Sciatic nerve (tissue), 2 donors: ENCODE measurements around the gene PRLR. TPM values are rescaled to one million over a fixed set of nuclear protein-coding genes. Genes with fewer than 3 reads are reported as not detected.

ENCODE experiments used
- ATAC-seq: fragments of 200-7000 bp; cut with Tn5 transposase; one replicate; pipeline ENCODE4 v1.9.1; 2020; ENCODE audit warnings: mild to moderate bottlenecking, moderate library complexity
- DNase-seq: peaks from one replicate; pipeline ENCODE4 v3.0.0-alpha.2; 2020; ENCODE audit warnings: low spot score
- intact Hi-C: fragments of 100-400 bp; cut with DNase I; formaldehyde crosslinking; loops from one replicate; pipeline ENCODE4 v1.14.2; 2022
- total RNA-seq: library from RNA; stranded (reverse); fragmentation: NEBNext Ultra II Directional; extraction: Animal tissue kit (Norgen Biotek cat#: 25700); gene quantifications from one replicate; pipeline ENCODE4 v1.2.1, GENCODE V29; 2021
- donor health status: DM: no; HTN: no; CAD: no.
- donor health status: DM: no; HTN: no; CAD: no.

PRLR gene
- total RNA-seq, 1 donor from 2014 or later: 1.9 TPM

GRCh38 chr5:35172533-35172932 lies 57.8 kb downstream of the PRLR start:
- no peak for DNase-seq
- intact Hi-C loops: no loop called here
- ATAC-seq: no peak

GRCh38 chr5:35171991-35172390 lies 58.3 kb downstream of the PRLR start:
- ATAC-seq (no peak), DNase-seq (no peak)
- intact Hi-C loops: no loop called here

DNA sequence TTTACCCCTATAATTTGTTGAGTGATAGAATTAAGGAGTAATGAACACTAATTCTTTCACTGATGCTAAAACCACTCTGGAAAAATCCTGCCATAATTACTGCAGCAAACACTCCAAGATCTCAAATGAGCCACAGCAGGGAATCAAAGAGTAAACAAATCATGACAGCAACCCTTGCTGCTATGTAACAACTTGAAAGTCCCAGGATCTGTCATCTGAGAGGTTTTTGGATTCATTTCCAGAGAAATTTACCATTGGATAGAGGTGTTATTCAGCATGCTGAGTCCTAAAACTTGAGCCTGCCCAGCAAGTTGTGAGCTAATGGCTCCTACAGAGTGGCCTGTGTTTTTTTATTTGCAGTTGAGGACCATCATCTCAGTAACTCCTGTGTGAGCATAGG lies 59.2 kb downstream of the PRLR start:
- no peak for DNase-seq
- no peak for ATAC-seq
- intact Hi-C loops: no loop called here

- intact Hi-C loops: no loop called here
- no peak for ATAC-seq
- no peak for DNase-seq
These were observed 64.2 kb downstream of the PRLR start for GRCh38 chr5:35166043-35166442.

DNA sequence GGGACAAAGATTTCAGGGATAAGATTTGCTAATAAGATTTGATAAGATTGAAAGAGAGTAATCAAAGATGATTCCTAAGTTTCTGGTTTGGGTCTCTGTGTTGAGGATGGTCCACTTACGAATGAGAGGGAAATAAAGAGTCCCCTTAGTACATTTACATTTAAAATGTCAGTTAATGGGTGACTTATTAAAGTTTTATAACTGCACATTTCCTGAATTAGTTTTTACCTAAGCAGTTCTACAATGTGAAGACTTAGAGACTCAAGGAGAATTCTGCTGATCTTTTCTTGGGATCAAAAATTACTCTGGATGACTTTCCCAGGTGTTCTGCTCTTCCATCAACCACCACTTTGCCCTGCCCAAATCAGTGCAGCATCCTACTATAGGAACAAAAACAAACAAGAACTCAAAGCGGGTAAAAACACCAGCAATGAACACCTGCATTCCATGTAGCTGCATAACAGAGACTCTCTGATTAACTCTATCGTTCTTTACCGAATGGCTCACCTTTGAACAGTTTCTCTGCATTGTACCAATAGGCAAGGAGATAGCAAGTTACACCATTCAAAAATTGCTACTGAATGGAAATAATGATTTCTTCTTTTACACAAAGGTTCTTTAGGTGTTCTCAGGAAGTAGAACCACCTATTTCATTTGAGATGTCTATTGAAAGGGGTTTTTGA lies 65.3 kb downstream of the PRLR start:
- intact Hi-C loops: no loop called here
- DNase-seq (no peak), ATAC-seq (no peak)

DNA sequence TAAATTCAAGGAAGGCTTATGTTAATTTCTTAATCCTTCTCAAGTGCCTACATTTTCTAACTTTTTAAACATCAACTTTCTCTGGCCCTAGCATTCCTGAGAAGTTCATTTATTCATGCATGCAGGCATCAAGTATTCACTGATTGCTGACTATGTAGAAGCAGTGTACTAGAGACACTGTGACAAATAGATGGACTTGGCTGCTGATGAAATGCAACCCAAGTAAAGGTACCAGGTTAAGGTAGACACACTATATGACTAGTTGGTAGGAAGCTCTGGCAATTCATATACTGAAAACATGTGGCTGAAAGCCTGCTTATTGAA lies 66.6 kb downstream of the PRLR start:
- DNase-seq (no peak), ATAC-seq (no peak)
- intact Hi-C loops: no loop called here

DNA sequence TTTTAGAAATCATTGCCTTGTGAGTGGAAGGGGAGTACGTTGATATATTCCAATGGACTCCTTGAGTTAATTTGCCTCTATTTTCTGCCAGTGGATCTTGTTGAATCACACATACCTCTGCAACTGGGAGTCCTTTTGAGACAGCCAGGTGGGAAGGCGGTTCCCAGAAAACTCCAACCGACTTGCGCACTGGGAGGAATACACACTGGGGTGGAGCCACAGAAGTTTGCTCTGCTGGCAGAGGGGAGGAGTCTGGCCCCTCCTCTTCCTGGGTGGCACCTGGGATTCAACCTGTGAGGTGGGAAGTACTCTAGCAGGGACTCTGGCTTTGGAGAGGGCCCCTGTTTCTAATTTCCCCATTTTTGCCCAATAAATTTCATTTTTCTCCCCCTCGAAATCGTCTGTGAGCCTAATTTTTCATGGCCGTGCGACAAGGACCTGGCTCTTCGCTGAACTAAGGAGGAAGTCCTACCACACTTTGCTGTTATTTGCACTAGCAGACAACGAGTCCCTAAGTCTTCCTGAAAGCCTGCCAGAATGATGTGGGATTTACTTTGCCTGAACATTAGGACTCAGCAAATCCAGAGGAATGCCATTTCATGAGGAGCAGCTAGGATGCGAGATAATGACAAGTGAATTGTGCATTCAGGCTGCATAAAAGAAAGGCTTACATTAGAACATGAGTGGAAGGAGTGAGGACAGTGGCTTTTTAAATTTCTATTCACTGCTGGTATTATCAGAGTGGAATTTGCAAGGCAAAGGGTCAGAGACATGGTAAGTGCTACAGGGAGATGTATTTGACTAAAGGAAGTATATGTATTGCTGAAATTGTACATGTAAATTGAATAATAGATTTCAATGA lies 67.2 kb downstream of the PRLR start:
- no peak for ATAC-seq
- intact Hi-C loops: no loop called here
- DNase-seq: no peak

GRCh38 chr5:35161652-35162273 lies 68.5 kb downstream of the PRLR start:
- DNase-seq (no peak), ATAC-seq (peak; percentile 74)
- intact Hi-C loops: no loop called here

- ATAC-seq: no peak
- intact Hi-C loops: no loop called here
These were observed 69.7 kb downstream of the PRLR start for GRCh38 chr5:35160486-35161116.

DNA sequence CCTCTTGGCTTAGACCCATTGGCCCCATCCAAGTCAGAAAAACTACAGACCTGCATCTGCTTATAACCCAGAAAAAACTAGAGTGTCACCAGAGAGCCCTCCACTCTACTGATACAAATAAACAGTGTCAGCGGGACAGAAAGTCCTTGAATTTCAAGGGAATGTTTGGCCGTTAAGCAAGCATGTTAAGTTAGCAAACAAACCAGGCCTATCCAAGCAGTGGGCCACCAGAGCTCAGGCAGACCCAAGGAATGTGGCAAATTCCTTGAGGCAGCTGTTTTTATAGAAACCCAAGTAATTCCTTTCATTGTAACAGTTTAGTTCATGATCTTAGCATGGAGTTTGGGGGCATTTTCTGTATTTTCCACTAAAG lies 70.9 kb downstream of the PRLR start:
- ATAC-seq (peak; percentile 68), DNase-seq (no peak)
- intact Hi-C loops: no loop called here

More at GRCh38 chr5:35160486-35161116, 69.7 kb downstream of the PRLR start:
- DNase-seq: no peak

DNA sequence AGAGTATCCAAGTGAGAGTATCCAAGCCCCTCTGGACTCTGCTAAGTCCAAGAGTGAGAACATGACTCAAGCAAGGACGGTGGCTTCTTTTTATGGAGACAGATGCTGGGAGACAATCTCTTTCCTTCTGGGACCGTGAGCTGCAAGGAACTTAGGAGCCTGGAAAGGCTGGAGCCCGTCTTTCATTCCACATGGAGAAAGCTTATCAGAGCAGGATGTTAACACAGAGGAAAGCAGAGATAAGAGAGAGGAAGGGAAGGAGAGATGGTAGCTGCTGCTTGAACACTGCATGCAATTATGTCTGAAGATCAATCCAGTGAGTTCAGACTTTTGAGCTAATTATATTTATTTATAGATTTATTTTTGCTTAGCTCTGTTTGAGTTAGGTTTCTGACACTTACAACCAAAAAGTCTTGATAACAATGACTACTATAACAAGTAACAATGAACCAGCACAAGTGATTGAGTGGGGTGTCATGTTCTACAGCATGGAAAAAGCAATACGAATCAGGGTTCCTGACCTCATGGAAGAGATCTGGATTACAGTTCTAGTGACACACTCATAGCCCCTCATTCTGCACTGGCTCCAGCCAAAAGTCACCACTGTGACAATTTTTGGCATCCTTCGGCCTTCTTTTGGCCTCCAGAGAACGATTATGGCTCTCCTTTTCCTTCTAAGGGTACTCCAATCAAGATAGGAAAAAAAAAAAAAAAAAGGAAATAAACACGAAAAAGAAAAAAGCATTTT lies 71.5 kb downstream of the PRLR start:
- intact Hi-C loops: no loop called here
- ATAC-seq (peak; percentile 8), DNase-seq (no peak)

GRCh38 chr5:35158204-35158603 lies 72.1 kb downstream of the PRLR start:
- intact Hi-C loops: no loop called here
- no peak for ATAC-seq

GRCh38 chr5:35153375-35153932 lies 76.8 kb downstream of the PRLR start:
- intact Hi-C loops: no loop called here
- ATAC-seq: no peak
- no peak for DNase-seq

More at GRCh38 chr5:35158204-35158603, 72.1 kb downstream of the PRLR start:
- no peak for DNase-seq

- DNase-seq (no peak), ATAC-seq (no peak)
- intact Hi-C loops: no loop called here
These were observed 77.6 kb downstream of the PRLR start for GRCh38 chr5:35152733-35153132.

DNA sequence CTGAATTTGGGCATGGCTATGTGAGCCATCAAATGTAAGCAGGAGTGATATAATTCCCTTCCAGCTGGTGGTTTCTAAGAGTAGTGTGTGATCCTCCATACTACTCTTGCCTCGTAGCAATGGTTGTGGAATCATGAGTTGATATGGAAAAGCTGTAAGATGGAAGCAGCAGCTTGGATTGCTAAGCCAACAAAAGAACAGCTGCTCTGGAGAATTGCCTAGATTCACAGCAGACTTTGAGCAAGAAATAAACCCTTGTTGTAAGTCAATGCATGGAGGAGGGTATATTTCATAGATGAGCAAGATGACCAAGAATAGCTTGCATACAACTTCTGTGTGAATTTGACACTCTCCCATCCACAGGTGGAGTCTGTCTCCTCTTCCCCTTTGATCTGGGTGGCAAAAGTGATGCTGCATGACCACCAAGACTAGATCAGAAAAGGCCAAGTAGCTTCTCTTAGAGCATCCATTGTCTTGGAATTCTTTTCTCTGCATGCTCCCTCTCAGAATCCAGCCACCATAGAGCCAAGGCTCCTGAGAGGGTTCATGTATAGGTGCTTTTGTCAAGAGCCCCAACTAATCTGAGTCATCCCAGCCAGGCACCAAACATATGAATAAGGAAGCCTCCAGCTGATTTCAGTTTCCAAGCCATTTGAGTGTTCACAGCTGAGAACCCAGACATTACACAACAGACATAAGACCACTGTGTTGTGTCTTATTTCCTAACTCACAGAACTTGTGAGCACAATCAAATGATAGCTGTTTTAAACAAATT lies 79.0 kb downstream of the PRLR start:
- intact Hi-C loops: no loop called here
- no peak for ATAC-seq
- DNase-seq: no peak

- no peak for ATAC-seq
- DNase-seq: no peak
- intact Hi-C loops: no loop called here
These were observed 81.2 kb downstream of the PRLR start for GRCh38 chr5:35149041-35149440.

DNA sequence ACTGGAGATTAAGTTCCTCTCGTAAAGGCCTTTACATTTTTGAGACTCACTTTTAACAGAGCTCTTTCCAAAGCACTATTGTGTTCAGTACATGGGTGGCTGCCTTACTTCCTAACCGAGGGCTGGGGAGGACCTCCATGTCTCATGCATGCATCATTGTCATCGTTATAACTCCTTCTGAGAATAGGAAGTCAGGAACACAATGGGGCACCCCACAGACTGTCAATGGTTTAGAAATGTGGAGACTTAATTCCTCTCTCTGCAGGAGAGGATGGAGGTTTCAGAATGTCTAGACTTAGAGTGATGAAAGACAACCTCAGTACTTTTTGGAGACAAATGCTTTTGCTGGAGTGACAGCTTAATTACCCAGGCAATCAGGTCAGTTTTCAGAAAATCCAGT lies 83.9 kb downstream of the PRLR start:
- DNase-seq (no peak), ATAC-seq (no peak)
- intact Hi-C loops: no loop called here

DNA sequence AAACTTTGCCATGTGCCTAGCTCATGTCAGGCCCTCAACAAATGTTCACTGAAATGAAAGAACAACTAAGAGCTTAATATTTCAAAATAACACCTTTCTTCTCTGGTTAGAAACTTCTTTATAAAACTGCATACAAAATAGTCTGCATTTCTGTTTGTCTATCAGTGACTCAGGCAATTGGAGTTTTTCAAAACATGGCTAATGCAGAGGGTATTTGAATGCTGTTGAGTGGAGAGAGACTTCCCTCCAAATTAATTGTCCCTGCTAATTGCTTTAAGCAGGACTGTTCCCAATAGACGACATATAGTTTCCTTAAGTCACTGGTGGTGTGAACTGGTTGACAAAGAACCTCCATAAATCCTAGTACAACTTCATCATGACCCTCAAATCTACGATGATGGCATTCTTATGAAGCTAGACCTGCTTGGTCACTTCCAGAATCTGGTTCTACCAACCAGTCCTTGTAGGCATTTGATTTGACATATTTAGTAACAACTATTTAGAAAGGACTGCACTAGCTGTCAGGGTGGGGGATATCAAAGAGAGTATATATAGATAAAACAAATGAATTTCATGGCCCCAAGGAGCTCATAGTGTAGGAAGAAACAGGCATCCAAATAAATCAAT lies 84.5 kb downstream of the PRLR start:
- no peak for DNase-seq
- ATAC-seq: no peak
- intact Hi-C loops: no loop called here
